H1 (cell line): ENCODE measurements around the gene DCUN1D4. TPM values are rescaled to one million over a fixed set of nuclear protein-coding genes. Genes with fewer than 3 reads are reported as not detected.

Source experiments
- BCL11A ChIP-seq, 2 experiments: IDR thresholded peaks; one replicate each; pipeline ENCODE4 v1.6.1; 2011; ENCODE audit warnings: low read depth in 2 of 2, low read length in 2 of 2, mild to moderate bottlenecking in 2 of 2
- EZH2 ChIP-seq: fragments of 200-600 bp; sonication (generic); IDR thresholded peaks from 2 replicates; pipeline ENCODE4 v1.7.1; 2012; ENCODE audit warnings: low read depth, mild to moderate bottlenecking, moderate library complexity, low read length, inconsistent platforms; ENCODE audit not compliant: severe bottlenecking
- JUND ChIP-seq: IDR thresholded peaks from 2 replicates; pipeline ENCODE4 v1.6.1; 2011; ENCODE audit warnings: mild to moderate bottlenecking, improper control_type of control experiment, low read length
- POLR2A ChIP-seq, 2 experiments: IDR thresholded peaks; 1 replicate in 1 of 2; 2 replicates in 1 of 2; pipeline ENCODE4 v1.6.1; 2011; ENCODE audit warnings: low read depth in 2 of 2, low read length in 2 of 2, mild to moderate bottlenecking in 2 of 2; ENCODE audit errors: control extremely low read depth in 1 of 2
- SIX5 ChIP-seq: IDR thresholded peaks from 2 replicates; pipeline ENCODE4 v1.6.1; 2011; ENCODE audit warnings: mild to moderate bottlenecking, low read depth, low read length
- TCF12 ChIP-seq: IDR thresholded peaks from 2 replicates; pipeline ENCODE4 v1.6.1; 2011; ENCODE audit warnings: low read depth, mild to moderate bottlenecking, low read length
- polyA plus RNA-seq, 7 experiments: library from polyadenylated mRNA; depleted of rRNA in 3 of 7; stranded (reverse) in 5 of 7; unstranded in 2 of 7; fragments of >200 nt in 5 of 7; fragments of 200-250 nt in 2 of 7; gene quantifications; 1 replicate in 5 of 7; 2 replicates in 1 of 7; 4 replicates in 1 of 7; pipeline versions ENCODE4 v1.2.1 to v1.2.3, GENCODE V29; 2011 to 2013; ENCODE audit warnings: missing spikeins in 2 of 7, mixed read lengths in 2 of 7
- total RNA-seq: library from RNA; stranded (reverse); fragmentation: NEBNext Ultra II Directional; extraction: Animal tissue kit (Norgen Biotek cat#: 25700); gene quantifications from 2 replicates; pipeline ENCODE4 v1.2.1, GENCODE V29; 2021

The DCUN1D4 gene
- total and polyA plus RNA-seq, 2 of the 8 experiments (the other 6 are each of a cell fraction or from before 2014, with no cell fraction given) = 22.9 to 55.9 TPM

DNA sequence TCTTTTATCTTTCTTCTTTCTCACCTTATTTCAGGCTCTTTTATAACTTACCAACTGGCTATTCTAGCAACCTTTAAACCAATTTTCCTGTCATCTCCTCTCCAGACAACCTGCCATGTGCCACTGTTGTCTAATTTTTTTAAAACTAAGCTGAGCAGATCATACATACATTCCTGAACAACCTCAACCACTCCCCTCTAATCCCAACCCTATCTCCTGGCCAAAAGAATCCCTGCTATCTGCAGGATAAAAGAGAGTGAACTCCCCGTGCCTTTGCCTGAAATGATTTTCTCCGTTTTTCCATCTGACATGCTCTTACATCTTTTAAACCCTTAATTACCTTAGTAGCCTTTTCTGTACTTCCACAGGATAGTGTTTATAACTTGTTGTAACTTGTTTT, 35.5 kb downstream of the DCUN1D4 start (continued):
- no peak for TF ChIP-seq JUND
- TF ChIP-seq SIX5 = no peak
- no peak for TF ChIP-seq EZH2
- no peak for TF ChIP-seq POLR2A (IDR thresholded peaks at IDR 0.05; ENCODE audit: control extremely low read depth in 1 of 2, low read depth in 2 of 2, low read length in 2 of 2)
- TF ChIP-seq BCL11A (IDR thresholded peaks at IDR 0.05; ENCODE audit: low read depth in 2 of 2, low read length in 2 of 2) = no peak
- TF ChIP-seq TCF12 = no peak
